CD4-positive, alpha-beta T cell (primary cell): Measurements from ENCODE around the gene PTPRT. TPM values are rescaled to one million over a fixed set of nuclear protein-coding genes. Genes with fewer than 3 reads are reported as not detected.

Experiments used
- ATAC-seq: fragments of 200-7000 bp; cut with Tn5 transposase; one replicate; pipeline ENCODE4 v1.10.0; 2022; ENCODE audit warnings: mild to moderate bottlenecking; ENCODE audit not compliant: poor library complexity
- CTCF ChIA-PET: fragments of 350-600 bp; sonication (Branson Sonifier 250); formaldehyde crosslinking; loops from one replicate; lab custom pipeline; 2021; ENCODE audit warnings: antibody characterized with exemption, inconsistent platforms; lab: Charles Lee
- POLR2A ChIA-PET: fragments of 350-600 bp; sonication (Branson Sonifier 250); formaldehyde crosslinking; loops from one replicate; lab custom pipeline; 2021; ENCODE audit warnings: antibody characterized with exemption, inconsistent platforms; lab: Charles Lee
- DNase-seq, 14 experiments: peaks; one replicate each; pipeline ENCODE4 v3.0.0-alpha.2; 2013 to 2020; ENCODE audit warnings: mixed read lengths in 2 of 14
- H3K27ac ChIP-seq, 2 donors: one replicate each; pipeline versions ENCODE4 v1.5.1 to v1.7.0; 2013; ENCODE audit warnings: low read length in 2 of 2, low read depth in 1 of 2, mild to moderate bottlenecking in 1 of 2
- H3K27me3 ChIP-seq, 2 experiments: 1 replicate in 1 of 2; 2 replicates in 1 of 2; pipeline versions ENCODE4 v1.6.1 to v1.7.0; 2013; ENCODE audit warnings: low read length in 2 of 2, control low read depth in 1 of 2, mild to moderate bottlenecking in 1 of 2, moderate library complexity in 1 of 2; ENCODE audit not compliant: insufficient read depth in 2 of 2, control insufficient read depth in 1 of 2
- H3K36me3 ChIP-seq: one replicate; pipeline ENCODE4 v1.6.1; 2013; ENCODE audit warnings: low read length, control low read depth; ENCODE audit not compliant: insufficient read depth
- H3K4me1 ChIP-seq: one replicate; pipeline ENCODE4 v1.6.1; 2013; ENCODE audit warnings: low read length, control low read depth; ENCODE audit not compliant: insufficient read depth
- H3K4me3 ChIP-seq: one replicate; pipeline ENCODE4 v1.5.1; 2013; ENCODE audit warnings: mild to moderate bottlenecking, low read length, moderate library complexity
- H3K9me3 ChIP-seq, 2 experiments: 1 replicate in 1 of 2; 2 replicates in 1 of 2; pipeline versions ENCODE4 v1.6.1 to v1.7.0; 2013; ENCODE audit warnings: low read length in 2 of 2, mild to moderate bottlenecking in 2 of 2, control low read depth in 1 of 2, moderate library complexity in 1 of 2; ENCODE audit not compliant: control insufficient read depth in 1 of 2, insufficient read depth in 1 of 2
- H3K27ac Mint-ChIP-seq: one replicate; pipeline ENCODE4 v1.8.0; 2020; ENCODE audit warnings: mixed read lengths
- H3K27me3 Mint-ChIP-seq: one replicate; pipeline ENCODE4 v1.8.0; 2021; ENCODE audit warnings: mixed read lengths
- H3K36me3 Mint-ChIP-seq: one replicate; pipeline ENCODE4 v1.8.0; 2021; ENCODE audit warnings: low read depth, mixed read lengths
- H3K4me1 Mint-ChIP-seq: one replicate; pipeline ENCODE4 v1.8.0; 2021; ENCODE audit warnings: low read depth, mixed read lengths
- H3K4me3 Mint-ChIP-seq: one replicate; pipeline ENCODE4 v1.8.0; 2020; ENCODE audit warnings: mild to moderate bottlenecking, mixed read lengths
- H3K9me3 Mint-ChIP-seq: one replicate; pipeline ENCODE4 v1.8.0; 2020; ENCODE audit warnings: mixed read lengths
- CTCF ChIP-seq: fragments of 200-600 bp; IDR thresholded peaks from one replicate; pipeline ENCODE4 v1.8.0; 2022; ENCODE audit warnings: antibody characterized with exemption, mild to moderate bottlenecking
- intact Hi-C, 2 experiments: fragments of 100-400 bp; cut with DNase I in 1 of 2; cut with micrococcal nuclease in 1 of 2; formaldehyde crosslinking; loops; one replicate each; pipeline versions ENCODE4 v1.15.1 to v1.9.0; 2023 to 2025; cut with DNase I, micrococcal nuclease
- total RNA-seq, 174 experiments: library from RNA in 2 of 174; stranded (reverse) in 2 of 174; gene quantifications; one replicate each; pipeline ENCODE4 v1.2.3 and lab custom pipeline; 2021 to 2026

Gene PTPRT
- total RNA-seq, 2 experiments from 2014 or later: not detected

- Histone ChIP-seq H3K4me1 (peaks cover 8% of the 10 kb centered on the region), H3K27me3 (peaks cover 24 to 31% of the 10 kb centered on the region in 2 experiments), H3K27ac (no peak overlapping the region), H3K36me3 (no peaks in the 10 kb centered on the region), H3K4me3 (no peak overlapping the region), H3K9me3 (peaks cover 0 to 13% of the 10 kb centered on the region in 2 experiments)
- Mint-ChIP-seq H3K4me1 (peaks cover 11% of the 10 kb centered on the region), H3K9me3 (no peaks in the 10 kb centered on the region), H3K27me3 (peaks cover 64% of the 10 kb centered on the region), H3K36me3 (no peaks in the 10 kb centered on the region), H3K4me3 (no peak overlapping the region), H3K27ac (no peak overlapping the region)
- intact Hi-C loops: loop anchor here (5.0 to 10.0 kb wide), 2 partner anchors 1450 to 1493 kb away; no protein-coding TSS in a partner anchor
- POLR2A ChIA-PET: no interaction called here
- CTCF ChIA-PET: interaction anchor here (0.9 kb wide), 1 partner anchor 13 kb away, joined by 3 read pairs; no protein-coding TSS in a partner anchor
- TF ChIP-seq CTCF: peak; percentile 77
- ATAC-seq (no peak), DNase-seq (peak; percentile 4 to 60 (median 32))
Measured at GRCh38 chr20:43187476-43188233, 2.1 kb downstream of the PTPRT start.

- CTCF ChIA-PET: no interaction called here
- Mint-ChIP-seq H3K9me3 (no peaks in the 10 kb centered on the region), H3K4me3 (no peak overlapping the region), H3K36me3 (no peaks in the 10 kb centered on the region), H3K27ac (no peak overlapping the region), H3K4me1 (peaks cover 11% of the 10 kb centered on the region), H3K27me3 (peaks cover 51% of the 10 kb centered on the region)
- Histone ChIP-seq H3K4me1 (peaks cover 8% of the 10 kb centered on the region), H3K9me3 (peaks cover 0 to 6% of the 10 kb centered on the region in 2 experiments), H3K27ac (no peak overlapping the region), H3K4me3 (no peak overlapping the region), H3K27me3 (peaks cover 24 to 26% of the 10 kb centered on the region in 2 experiments), H3K36me3 (no peaks in the 10 kb centered on the region)
- no peak for TF ChIP-seq CTCF
- intact Hi-C loops: loop anchor here (5.0 to 10.0 kb wide), 2 partner anchors 1449 to 1492 kb away; no protein-coding TSS in a partner anchor
- no peak for DNase-seq
- POLR2A ChIA-PET: no interaction called here
- ATAC-seq: no peak
Measured at GRCh38 chr20:43186312-43186711, 3.4 kb downstream of the PTPRT start.

- peaks cover 8% of the 10 kb centered on the region for H3K4me1 ChIP-seq
- intact Hi-C loops: loop anchor here (5.0 to 10.0 kb wide), 2 partner anchors 1449 to 1491 kb away; no protein-coding TSS in a partner anchor
- CTCF ChIA-PET: no interaction called here
- H3K4me1 Mint-ChIP-seq: peaks cover 11% of the 10 kb centered on the region
- H3K4me3 Mint-ChIP-seq: no peak overlapping the region
- no peak for TF ChIP-seq CTCF
- no peaks in the 10 kb centered on the region for H3K9me3 Mint-ChIP-seq
- H3K9me3 ChIP-seq: peaks cover 0 to 6% of the 10 kb centered on the region in 2 experiments
- H3K36me3 Mint-ChIP-seq: no peaks in the 10 kb centered on the region
- POLR2A ChIA-PET: no interaction called here
- no peak overlapping the region for H3K4me3 ChIP-seq
- no peak for ATAC-seq
- no peak overlapping the region for H3K27ac Mint-ChIP-seq
- H3K36me3 ChIP-seq: no peaks in the 10 kb centered on the region
- H3K27me3 ChIP-seq: peaks cover 21 to 22% of the 10 kb centered on the region in 2 experiments
- no peak overlapping the region for H3K27ac ChIP-seq
- no peak for DNase-seq
- H3K27me3 Mint-ChIP-seq: peaks cover 47% of the 10 kb centered on the region
Measured at GRCh38 chr20:43185901-43186300, 3.8 kb downstream of the PTPRT start.
